HG03066 (cell line): ENCODE measurements around the gene ARID1A.
"Not testable (repeated sequence)": the region's sequence is repeated elsewhere in the genome, so short reads cannot be mapped to it uniquely, and the experiment has no call there.

Experiments used
- ATAC-seq: cut with Tn5 transposase; IDR thresholded peaks from one replicate; pipeline ENCODE4 v1.9.1; 2021; ENCODE audit warnings: low read depth; ENCODE audit not compliant: unreplicated experiment

ARID1A gene

GRCh38 chr1:26697431-26697977, 1.7 kb downstream of the ARID1A start:
- ATAC-seq, result no peak

DNA sequence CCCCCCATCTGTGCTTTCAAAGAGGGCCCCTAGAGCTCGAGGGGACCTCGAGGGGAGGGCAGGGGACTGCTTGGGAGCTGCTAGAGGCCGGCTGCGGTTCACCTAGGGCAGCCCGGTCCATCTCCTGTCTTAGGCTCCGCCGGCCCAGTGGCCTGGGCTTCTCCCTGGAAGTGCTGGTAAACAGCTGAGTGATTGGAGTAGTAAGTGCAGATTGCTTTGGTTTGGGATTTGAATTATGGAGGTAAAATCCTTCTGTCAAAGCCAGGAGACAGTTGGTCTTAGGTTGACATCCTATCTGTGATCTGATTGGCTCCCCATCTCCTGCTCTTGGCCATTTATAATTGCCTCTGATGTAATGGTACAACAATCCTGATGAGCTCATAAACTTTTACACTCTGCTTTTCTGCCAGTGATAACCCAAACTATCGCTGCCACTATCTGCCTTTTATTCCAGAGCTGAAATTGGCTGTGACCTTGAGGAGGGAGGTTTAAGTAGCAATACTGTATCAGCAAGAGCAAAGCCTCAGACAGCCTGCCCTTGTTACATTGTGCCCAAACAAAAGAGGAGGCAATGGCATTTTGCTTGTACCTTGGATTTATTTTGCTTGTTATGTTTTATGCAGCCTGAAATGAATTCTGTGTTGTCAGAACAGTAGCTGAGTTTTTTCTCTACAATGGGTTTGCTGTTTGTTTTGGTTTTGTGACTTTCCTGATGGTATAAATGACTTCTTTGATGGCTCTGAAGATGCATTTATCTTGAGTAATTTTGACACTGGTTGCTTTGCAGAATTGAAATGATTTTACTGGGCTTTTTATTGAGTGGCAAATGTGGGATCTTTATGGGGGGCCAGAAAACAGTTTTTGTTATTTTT, 2.4 kb downstream of the ARID1A start:
- ATAC-seq, result no peak

DNA sequence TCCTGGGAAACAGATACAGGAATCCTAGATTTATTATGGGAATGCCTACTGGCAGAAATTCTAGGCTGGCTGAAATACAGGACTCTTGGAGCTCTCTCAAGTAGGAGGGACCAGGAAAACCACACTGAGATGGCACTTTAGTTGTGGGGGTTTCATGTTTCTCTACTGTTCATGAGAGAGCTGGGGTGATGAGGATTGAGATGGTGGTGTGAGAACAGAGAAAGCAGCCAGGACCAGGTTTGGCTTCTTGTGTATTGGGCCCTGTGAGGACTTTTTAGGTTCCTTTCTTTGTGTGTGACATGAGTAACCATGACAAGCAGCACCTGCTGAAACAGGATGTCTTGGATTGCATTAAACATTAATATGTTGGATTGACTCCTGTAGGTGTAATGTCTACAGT, 4.9 kb downstream of the ARID1A start:
- no peak for ATAC-seq

- no peak for ATAC-seq
Measured at GRCh38 chr1:26701266-26701994, 5.6 kb downstream of the ARID1A start.

DNA sequence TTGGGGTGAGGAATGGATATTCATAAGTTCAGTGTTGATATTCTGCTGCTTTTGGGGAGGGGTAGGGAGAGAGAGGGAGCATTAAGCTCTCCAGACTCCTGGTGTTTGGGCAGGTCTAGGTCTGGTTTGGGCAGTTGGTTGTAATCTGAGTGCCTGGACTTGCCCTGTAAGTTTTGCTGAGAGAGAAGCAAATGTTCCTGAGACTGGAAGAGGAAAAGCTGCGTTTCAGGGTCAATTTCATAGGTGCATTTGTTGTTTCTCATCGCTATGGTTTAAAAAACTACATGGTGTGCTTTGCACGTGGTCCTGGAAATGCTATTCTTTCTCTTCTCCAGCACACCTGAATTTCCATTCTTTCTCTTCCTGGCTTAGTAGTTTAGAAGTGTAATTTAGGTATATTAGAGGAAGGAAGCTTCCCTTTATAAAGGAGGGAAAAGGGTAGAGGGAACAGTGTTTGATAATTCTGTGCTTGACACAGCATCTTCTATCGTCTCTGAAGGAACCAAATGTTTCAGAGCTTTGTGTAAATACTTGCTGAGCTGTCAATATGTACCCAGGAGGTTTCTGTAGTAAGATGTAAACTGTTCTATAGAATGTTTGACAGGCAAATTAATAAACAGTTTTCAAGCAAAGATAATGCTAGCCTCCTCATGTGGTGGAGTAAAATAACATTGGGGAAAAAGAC, 6.3 kb downstream of the ARID1A start:
- ATAC-seq, result no peak

DNA sequence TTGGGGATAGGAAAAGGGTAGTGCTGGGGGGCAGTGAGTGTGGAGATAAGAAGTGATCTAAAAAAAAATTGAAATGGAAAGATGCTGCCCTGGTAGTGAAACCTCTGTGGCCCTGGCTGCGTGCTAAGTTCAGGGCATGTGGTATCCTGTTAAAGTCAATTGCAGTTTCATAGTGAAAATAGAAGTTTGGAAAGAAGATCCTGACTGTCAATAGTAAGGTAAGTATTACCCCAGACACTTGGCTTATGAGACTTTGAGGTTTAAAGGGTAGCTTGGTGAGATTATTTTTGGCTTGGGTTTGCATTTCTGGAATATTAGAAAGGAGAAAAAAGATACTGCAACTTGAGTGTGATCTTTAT, 6.8 kb downstream of the ARID1A start:
- ATAC-seq, result no peak

DNA sequence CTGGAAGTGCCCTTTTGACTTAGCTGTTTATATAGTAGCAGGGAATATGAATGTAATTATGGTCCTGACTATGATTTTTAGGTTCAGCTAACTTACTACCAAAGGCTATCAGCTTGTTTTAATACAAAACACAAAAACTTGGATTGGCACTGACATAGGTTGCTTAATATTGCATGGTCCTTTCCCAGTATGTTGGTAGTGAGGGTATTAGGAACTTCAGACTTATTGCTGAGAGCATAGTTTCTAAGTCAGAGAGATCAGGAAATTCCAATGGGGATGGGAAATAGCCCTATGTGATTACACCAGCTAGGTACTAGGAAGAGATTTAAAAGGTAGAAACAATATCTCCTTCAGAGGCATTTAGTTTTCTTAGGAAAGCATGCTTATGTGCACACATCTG, 7.7 kb downstream of the ARID1A start:
- ATAC-seq, result no peak

- ATAC-seq, result no peak
Measured at GRCh38 chr1:26704629-26705028, 8.8 kb downstream of the ARID1A start.

DNA sequence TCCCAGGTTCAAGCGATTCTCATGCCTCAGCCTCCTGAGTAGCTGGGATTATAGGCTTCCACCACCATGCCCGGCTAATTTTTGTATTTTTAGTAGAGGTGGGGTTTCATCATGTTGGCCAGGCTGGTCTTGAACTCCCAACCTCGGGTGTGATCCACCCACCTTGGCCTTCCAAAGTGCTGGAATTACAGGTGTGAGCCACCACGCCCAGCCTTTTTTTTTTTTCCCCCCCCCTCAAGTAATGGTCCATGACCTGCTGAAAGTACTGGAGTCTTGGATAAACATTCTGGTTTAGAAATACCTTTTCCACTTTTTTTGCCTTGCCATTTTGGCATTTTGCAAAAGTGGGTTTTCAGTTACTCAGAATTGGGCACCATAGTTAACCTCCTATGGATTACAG, 9.4 kb downstream of the ARID1A start:
- ATAC-seq, result not testable (repeated sequence)

GRCh38 chr1:26705788-26706311, 10.0 kb downstream of the ARID1A start:
- ATAC-seq, result no peak

- ATAC-seq, result no peak
Measured at GRCh38 chr1:26706315-26706714, 10.5 kb downstream of the ARID1A start.

- no peak for ATAC-seq
Measured at GRCh38 chr1:26710811-26711210, 15.0 kb downstream of the ARID1A start.

- ATAC-seq, result no peak
Measured at GRCh38 chr1:26711777-26712176, 16.0 kb downstream of the ARID1A start.

GRCh38 chr1:26717017-26717491, 21.2 kb downstream of the ARID1A start:
- ATAC-seq, result no peak

DNA sequence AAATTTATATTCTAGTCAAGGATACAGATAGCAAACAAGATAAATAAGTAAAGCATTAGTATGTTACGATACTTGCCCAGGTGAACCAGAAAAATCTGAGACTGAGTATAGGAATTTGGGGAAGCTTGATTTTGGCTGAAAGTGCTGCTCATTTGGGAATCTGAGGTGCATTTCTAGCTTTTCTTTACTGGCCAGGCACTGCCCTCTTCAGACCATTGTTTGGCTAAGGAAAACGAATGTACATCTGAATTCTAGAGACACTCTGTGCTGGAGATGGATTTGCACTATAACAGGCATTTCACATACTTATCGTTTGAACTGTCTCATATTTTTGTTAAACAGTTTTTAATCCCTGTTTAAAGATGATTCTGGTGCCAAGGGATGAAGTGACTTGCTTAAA, 23.4 kb downstream of the ARID1A start:
- ATAC-seq, result no peak

DNA sequence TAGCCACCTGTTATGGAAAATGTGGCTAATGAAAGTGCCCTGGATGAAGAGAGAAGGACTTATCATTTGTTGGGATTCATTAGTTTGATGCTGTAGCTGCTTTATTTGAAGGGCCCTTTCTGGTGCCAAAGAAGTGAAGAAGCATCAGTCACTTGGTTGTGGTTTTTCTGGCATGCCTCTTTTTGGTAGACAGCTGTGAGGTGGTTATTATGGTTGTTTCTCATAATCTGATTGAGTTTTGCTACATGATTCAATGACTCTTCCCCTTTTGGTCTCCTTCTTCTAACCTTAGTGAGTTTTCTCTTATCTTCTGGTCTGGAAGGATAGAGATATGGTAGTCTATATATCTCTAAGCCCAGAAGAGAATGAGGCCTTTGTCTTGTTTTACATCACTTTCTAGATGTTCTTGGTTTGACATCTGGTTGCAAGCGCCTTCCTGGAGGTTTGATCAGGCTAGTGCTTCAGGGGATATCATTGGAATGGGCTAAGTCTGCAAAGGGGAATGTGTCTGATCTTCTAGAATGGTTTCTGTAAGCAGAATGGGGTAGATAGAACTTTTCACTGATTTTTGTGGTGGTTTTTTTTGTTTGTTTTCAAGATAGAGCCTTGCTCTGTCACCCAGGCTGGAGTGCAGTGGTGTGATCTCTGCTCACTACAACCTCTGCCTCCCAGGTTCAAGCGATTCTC, 26.0 kb downstream of the ARID1A start:
- no peak for ATAC-seq

DNA sequence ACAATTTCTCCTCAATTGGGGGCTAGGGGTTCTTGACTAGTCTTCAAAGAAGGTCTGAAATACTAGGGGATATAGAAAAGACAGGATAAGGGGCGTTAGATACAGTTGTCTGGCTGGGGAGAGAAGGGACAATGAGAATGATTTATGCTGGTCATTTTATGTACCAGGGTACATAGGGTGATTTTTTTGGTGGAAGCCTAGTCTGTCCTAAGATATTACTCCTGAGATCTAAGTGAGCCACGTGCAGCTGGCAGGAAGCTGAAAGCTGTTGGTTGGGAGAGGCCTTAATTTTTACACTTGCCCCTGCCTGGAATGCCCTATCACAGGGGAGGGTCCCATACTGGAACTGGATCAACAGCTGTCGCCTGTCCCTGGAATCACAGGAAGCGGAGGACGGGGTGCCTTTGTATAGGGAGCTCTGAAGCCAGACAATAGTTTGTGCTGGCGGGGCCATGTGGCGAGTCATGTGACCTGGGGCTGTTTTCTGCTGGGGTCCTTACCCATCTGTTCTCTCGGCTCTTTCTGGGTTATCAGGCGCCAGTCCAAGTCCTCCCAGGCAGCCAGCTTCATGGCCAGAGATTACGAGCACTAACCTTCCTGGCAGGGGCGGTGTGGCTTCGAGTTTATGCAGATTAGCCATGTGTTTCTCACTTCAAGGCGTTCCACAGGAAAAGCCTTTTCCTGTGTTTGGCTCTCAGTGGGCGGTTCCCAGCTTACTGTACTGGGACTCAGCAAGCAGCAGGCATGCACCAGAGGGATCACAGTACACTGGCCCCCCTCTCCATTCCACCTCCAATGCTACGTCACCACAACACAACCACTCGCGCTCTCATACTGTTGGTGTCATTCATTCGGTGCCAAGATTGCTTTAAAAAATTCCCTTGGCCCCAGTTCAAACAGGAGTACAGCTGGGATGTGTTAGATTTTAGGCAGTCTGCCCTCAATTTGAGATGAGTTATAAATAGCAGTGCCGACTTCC, 27.5 kb downstream of the ARID1A start:
- no peak for ATAC-seq

GRCh38 chr1:26724118-26724517, 28.3 kb downstream of the ARID1A start:
- no peak for ATAC-seq

DNA sequence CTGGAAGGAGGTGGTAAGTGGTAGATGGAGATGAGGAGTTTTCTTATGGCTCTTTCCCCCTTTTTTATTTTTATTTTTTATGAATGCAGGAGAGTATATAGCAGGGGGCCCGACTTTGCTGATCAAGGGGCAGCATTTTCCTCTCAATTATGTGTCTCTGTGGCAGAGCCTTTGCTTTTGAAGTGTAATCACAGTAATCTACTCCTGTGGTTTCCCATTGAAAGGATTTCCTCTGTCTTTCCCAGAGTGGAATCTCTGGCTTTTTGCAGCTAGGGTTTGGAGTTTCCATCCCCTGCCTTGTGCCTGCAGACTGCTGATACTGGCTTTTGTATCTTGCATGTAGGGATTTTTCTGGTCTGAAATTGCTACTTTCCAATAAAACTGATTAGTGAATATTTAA, 29.1 kb downstream of the ARID1A start:
- no peak for ATAC-seq
